ENCODE results near the gene PIK3R2.
"Not testable (repeated sequence)": the region's sequence is repeated elsewhere in the genome, so short reads cannot be mapped to it uniquely, and the experiment has no call there.

The PIK3R2 gene

DNA sequence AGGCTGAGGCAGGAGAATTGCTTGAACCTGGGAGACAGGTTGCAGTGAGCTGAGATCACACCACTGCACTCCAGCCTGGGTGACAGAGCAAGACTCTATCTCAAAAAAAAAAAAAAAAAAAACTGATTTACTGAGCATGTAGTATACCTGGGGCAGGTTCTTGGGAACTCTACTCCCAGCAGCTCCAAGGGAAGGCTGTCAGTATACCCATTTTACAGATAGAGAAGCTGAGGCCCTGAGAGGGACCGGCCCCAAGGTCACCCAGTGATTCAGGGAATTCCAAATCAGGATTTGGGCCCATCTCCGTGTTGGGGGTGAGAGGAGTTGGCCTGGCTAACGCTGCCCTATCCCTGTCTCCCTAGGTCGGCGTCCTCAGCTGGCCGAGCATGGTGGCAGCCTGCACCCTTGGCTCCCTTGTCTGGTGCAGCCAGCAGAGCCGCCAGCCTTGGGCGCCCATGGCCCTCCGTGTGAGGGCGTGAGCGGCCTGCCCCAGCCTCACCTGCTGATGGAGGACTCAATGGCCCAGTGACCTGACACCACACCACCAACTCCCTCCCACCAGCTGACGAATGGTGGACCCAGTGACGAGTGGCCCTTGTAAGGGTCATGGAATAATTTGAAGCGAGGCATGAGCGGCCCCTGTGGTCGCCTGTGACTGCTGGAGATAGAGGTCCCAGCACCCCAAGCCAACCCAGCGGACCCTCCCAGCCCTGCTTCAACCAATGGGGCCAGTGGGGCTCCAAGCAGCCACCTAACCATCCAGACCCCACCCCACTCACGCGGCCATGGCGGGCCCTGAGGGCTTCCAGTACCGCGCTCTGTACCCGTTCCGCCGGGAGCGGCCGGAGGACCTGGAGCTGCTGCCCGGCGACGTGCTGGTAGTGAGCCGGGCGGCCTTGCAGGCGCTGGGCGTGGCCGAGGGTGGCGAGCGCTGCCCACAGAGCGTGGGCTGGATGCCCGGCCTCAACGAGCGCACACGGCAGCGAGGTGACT lies 2.4 kb downstream of the PIK3R2 start:
- DNase-seq (ENCODE audit: low read depth): no peak

DNA sequence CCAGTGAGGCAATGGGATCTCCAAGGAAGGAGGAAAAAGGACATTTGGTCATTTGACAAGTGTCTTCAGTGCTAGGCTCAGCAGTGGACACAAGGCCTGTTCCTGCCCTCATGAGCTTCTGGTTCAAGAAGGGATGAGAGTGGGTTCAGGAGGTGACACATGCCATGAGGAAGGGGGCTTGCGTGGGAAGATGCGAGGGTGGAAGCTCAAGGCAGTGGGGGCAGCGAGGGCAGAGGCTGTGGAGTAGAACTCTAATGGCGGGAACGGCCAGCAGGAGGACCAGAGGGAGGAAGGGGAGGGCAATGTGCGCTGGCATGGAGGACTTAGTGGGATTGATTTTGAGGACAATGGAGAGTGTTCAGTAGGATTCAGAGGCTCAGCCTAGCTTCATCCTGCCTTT lies 3.3 kb downstream of the PIK3R2 start:
- no peak for DNase-seq (ENCODE audit: low read depth)

DNA sequence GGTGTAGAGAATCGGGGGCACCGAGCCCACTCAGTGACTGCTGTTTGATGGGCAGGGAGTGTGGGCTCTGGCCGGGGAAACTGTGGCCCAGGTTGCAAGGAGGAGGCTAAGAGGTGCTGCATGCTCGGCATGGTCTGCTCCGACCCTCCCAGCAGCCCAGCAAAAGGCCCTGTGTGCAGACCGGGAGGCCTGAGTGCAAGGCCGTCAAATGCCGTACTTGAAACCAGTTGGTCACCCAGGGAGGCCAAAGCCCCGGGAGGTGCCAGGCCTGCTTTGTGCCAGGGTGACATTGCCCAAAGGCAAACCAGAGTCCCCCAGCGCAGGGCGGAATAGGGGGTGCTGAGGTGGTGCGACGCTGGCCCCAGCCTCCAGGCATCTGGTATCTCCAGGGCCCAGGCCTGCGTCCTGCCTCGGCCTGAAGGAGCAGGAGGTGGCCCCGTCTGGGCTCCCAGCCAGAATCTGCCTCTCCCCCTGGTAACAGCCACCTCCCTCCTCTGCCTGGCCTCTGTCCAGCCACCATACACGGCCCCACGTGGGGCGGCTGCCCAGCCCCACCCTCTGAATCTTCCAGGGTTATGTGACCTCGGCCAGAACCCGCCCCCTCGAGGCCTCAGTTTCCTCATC lies 4.0 kb downstream of the PIK3R2 start:
- peak; percentile 27 for DNase-seq (ENCODE audit: low read depth)

DNA sequence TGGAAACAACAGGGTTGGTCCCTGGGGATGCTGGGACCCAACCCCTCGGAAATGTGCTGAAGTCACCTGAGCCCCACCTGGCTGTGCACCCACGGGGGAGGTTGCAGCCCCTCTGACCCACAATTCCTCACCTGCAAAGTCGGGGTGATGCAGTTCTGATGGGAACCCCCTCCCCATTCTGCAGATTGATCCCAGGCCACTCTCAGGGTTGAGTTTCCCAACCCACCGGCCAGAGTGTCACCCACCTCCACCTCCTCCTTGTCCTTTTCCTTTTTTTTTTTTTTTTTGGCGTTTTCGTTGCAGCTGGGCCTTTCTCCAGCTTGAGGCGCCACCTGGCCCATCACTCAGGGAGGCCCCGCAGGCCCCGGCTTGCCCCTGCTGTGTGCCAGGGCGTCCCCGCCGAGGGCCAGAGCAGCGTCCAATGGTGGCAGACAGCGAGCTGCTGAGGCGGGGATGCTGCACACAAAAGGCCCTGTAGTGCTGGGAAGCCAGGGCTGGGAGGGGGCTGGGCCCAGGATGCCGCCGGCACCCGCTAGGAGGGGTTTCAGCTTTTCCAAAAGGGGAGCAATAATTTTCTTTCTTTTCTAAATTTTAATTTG lies 4.6 kb downstream of the PIK3R2 start:
- DNase-seq (ENCODE audit: low read depth): no peak

DNA sequence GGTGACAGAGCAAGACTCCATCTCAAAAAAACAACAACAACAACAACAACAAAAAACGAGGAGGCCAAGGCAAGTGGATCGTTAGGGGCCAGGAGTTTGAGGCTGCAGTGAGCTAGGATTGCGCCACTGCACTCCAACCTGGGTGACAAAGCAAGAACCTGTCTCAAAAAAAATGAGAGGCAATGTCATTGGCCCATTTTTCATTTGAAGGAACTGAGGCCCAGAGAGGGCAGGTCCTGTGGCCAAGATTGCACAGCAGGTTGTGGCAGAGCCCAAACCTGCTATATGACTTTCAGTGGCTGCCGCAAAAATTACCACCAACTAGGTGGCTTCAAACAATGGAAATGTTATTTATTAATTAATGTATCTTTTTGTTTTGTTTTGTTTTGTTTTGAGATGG lies 5.5 kb downstream of the PIK3R2 start:
- no peak for DNase-seq (ENCODE audit: low read depth)

DNA sequence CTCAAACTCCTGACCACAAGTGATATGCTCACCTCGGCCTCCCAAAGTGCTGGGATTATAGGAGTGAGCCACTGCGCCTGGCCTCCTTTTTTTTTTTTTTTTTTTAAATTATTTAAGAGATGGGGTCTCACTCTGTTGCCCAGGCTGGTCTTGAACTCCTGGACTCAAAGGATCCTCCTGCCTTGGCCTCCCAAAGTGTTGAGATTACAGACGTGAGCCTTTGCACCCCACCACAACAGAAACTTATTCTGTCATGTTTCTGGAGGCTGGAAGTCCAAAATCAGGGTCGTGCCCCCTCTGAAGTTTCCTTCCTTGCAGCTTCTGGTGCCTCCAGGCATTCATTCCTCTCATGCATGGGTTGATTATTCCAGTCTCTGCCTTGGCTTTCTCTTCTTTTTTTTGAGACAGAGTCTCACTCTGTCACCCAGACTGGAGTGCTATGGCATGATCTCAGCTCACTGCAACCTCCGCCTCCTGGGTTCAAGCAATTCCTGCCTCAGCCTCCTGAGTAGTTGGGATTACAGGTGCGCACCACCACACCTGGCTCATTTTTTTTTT lies 6.2 kb downstream of the PIK3R2 start:
- DNase-seq (ENCODE audit: low read depth): not testable (repeated sequence)

DNA sequence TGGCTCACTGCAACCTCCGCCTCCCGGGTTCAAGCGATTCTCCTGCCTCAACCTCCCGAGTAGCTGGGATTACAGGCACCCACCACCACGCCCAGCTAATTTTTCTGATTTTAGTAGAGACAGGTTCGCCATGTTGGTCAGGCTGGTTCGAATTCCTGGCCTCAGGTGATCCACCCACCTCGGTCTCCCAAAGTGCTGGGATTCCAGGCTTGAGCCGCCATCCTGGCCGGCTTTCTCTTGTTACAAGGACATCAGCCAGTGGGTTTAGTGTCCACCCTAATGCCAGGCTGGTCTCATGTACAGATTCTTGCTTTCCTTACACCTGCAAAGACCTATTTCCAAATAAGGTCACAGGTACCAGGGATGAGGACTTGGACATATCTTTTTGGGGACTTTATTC lies 6.8 kb downstream of the PIK3R2 start:
- no peak for DNase-seq (ENCODE audit: low read depth)

DNA sequence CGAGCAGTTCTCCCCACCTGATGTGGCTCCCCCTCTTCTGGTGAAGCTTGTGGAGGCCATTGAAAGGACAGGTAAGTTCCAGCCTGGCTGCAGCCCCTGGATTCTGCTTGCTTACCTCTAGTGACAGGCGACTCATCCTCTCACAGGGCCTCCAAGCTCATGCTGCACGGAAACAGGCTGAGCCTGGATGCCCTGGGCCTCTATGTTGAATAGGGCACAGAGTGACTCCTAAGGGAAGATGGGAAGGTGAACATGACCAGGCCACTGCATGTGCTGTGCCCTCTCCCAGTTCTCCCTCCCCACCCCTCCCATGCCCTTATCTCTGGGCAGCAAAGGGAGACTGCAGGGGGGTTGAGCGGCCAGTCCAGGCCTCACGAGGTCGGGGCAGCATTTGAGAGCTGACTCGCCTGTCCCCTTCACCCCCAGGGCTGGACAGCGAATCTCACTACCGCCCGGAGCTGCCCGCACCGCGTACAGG lies 7.6 kb downstream of the PIK3R2 start:
- DNase-seq (ENCODE audit: low read depth): no peak

DNA sequence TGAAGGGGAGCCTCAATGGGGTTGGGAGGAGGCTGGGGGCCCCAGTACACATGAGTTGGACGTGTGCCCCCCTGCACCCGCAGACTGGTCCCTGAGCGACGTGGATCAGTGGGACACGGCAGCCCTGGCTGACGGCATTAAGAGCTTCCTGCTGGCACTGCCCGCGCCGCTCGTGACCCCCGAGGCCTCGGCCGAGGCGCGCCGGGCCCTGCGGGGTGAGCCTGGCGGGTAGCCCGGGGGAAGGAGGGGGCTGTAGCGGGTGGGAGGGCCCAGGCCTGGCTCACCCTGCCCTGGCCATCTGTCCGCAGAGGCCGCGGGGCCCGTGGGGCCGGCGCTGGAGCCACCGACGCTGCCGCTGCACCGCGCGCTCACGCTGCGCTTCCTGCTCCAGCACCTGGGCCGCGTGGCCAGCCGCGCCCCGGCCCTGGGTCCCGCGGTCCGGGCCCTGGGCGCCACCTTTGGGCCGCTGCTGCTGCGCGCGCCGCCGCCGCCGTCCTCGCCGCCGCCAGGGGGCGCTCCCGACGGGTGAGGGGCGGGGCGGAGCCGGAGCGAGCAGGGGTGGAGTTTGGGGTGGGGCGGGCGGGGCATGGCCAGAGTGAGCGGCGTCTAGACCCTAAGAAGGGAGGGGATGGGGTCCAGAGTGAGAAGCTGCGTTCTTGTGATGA lies 8.1 kb downstream of the PIK3R2 start:
- no peak for DNase-seq (ENCODE audit: low read depth)

DNA sequence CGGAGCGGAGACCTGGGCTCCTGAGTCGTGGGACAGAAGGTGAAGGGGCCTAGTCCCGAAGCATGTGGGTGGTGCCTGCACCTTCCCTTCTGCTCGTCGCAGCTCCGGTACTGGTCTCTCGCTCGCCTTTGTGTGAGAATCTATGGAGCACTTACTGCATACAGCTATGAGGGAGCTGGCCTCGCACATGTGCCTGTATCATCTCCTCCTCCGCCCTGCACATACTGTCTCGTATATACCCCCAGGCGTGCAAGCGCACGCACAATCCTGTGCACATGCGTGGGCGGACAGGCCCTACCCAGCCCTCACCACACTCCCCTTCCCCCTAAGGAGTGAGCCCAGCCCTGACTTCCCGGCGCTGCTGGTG lies 8.7 kb downstream of the PIK3R2 start:
- DNase-seq (ENCODE audit: low read depth): no peak

DNA sequence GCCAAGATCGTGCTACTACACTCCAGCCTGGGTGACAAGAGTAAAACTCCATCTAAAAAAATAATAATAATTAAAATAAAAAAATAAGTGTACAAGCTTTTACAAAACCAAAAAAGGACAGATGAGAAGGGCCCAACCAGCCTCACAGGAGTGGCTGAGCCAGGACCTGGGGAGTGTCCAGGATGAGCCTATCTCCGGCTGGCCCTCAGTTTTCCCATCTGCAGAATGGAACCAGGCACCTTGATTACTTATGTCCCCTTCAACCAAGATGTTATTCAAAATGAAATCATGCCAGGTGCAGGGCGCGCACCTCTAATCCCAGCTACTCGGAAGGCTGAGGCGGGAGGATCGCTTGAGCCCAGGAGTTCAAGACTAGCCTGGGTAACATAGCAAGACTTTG lies 11.1 kb downstream of the PIK3R2 start:
- no peak for DNase-seq (ENCODE audit: low read depth)

DNA sequence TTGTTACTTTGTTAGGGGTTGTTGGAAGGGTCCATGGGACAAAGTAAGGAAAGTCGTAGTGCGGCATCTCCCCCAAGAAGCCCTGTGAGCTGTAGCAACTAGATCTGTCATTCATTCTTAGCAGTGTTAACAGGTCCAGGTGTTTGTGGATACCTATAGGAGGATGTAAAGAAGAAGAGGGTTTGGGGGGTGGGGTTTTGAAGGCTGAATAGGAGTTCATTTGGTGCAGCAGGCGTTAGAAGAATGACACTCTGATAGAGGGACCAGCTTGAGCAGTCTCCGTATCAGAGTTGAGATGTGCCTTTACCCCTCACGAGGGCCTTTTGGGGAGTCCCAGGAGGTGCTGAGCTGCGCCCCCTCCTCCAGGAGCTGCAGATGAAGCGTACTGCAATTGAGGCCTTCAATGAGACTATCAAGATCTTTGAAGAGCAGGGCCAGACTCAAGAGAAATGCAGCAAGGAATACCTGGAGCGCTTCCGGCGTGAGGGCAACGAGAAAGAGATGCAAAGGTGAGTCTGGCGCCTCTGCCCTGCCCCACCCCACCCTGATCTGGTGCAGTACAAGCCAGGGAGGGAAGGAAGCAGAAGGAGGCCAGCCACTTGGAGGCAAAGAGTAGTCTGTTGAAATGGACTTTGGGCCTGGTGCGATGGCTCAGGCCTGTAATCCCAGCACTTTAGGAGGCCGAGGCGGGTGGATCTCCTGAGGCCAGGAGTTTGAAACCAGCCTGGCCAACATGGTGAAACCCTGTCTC lies 13.0 kb downstream of the PIK3R2 start:
- no peak for DNase-seq (ENCODE audit: low read depth)

DNA sequence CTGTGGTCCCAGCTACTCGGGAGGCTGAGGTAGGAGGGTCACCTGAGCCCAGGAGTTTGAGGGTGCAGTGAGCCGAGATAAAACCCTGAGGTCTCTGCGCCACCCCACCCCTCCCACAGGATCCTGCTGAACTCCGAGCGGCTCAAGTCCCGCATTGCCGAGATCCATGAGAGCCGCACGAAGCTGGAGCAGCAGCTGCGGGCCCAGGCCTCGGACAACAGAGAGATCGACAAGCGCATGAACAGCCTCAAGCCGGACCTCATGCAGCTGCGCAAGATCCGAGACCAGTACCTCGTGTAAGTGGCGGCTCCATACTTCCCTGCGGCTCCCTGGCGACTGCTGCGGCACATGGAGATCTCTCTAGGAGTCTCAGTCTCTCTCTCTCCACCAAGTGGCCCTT lies 14.0 kb downstream of the PIK3R2 start:
- no peak for DNase-seq (ENCODE audit: low read depth)

DNA sequence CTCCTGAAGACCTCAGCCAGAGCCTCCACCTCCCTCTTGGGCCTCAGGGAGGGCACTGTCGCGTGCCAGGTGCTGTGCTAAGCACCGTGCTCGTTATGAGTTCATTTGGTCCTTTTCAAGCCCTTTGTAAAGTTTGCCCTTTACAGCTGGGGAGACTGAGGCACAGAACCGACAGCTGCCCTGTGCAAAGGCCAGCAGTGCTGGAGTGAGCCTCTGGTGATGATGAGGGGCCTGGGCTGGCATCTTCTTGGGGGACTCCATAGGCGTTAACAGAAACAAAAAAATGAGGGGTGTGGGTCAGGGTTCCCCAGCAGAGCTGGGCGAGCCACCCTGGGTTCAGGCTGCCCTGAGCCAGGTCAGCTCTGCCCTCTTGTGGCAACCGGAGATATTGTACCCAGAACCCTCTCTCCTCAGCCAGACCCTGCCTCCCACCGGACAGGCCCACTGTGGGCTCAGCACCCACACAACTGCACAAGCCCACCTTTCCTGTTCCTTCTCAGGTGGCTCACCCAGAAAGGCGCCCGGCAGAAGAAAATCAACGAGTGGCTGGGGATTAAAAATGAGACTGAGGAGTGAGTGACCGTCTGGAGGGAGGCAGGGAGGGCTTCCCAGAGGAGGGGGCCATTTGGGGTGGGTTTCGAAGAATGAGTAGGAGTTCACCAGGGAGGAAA lies 15.1 kb downstream of the PIK3R2 start:
- DNase-seq (ENCODE audit: low read depth): no peak

DNA sequence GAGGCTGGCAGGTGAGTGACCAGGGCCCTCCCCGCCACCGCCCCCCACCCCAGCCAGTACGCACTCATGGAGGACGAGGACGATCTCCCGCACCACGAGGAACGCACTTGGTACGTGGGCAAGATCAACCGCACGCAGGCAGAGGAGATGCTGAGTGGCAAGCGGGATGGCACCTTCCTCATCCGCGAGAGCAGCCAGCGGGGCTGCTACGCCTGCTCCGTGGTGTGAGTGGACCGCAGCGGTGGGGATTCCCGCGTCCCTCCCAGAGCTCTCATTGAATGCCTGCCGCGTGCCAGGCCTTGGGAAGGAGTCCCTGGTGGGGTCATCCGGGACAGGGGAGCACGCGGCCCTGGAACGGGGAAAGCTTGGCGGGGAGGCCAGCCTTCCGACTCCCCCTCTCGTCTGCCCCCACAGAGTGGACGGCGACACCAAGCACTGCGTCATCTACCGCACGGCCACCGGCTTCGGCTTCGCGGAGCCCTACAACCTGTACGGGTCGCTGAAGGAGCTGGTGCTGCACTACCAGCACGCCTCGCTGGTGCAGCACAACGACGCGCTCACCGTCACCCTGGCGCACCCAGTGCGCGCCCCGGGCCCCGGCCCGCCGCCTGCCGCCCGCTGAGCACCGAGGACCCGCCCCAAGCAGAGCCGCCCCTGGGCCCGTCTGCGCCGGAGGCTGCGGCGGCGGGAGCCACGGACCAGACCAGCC lies 15.9 kb downstream of the PIK3R2 start:
- DNase-seq (ENCODE audit: low read depth): no peak

DNA sequence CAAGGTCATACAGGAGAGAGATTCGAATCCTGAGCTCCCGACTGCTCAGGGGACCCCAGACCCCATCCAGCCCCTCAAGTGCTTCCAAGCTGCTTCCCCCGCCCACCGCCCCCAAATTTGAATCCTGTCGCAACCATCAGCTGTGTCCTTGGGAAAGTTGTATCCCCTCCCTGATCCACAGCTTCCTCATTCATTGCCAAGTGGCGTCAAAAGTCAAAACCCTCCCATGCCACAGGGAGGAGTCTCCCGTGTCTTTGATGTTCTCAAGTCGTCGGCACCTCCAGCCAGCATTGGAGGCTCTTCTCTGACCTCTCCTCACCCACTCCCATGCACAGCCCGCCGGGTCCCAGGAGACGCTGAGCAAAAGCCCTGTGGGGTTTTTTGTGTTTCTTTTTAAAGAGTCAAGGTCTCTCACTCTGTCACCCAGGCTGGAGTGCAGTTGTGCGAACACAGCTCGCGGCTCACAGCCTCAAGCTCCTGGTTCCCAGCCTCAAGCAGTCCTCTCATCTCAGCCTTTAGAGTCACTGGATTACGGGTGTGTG lies 17.8 kb downstream of the PIK3R2 start:
- DNase-seq (ENCODE audit: low read depth): no peak

DNA sequence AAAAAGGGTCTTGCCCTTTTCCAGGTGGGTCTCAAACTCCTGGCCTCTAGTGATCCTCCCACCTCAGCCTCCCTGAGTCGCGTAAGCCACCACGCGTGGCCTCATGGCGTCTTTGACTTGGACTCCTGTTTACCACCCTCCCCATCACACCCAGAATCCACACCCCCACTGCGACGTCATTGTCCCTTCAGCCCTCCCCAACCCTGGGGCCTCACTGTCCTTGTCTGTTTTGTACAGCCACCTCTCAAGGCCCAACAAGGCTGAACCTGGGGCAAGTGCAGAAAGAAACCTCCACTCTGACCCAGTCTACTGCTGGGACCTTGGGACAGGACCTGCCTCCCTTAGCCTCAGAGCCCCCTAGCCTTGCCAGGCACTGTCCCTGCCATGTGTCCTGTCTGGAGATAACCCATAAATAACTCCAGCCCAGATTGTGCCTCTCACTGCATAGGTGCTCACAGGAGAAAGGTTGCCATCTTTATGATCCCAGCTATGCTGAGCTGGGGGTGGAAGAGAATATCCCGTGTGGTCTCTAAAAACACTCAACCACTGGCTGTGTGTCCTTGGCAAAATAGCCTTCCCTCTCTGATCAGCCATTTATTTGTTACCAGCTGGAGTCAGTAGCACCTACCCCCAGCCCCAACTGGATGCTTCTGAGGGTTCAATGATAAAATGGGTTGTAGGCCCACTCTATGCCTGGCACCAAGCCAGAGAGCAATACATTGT lies 18.8 kb downstream of the PIK3R2 start:
- no peak for DNase-seq (ENCODE audit: low read depth)

DNA sequence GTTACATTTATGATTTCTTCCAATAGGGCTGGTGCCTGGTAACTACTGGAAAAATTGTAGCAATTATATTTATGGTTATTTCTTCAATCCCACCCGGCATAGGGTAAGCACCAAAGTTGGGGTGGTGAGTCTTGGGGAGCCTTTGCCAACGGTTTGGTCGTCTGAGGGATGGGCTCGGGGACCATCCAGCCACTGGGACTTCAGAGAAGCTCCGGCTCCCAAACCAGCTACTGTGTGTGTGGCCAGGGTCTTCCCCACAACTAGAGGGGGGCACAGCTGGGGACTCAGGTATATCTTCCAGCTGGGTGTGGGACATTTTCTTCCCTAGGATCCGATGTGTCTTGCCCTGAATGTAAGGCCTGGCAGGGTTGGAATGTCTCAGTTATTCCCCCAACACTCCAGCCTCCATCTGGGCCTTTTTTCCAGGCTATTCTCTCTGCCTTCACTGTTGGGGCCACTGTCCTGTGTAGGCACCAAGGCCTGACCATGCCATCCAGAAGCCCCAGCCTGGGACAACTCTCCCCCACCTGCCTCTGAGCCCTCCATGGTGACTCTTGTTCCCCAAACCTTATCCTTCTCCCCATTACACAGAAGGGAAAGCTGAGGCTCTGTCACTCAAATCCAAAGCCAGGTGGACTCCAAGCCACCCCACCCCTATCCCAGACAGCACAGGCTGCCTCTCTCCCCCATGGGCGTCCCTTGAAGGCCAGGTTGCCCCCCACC lies 19.5 kb downstream of the PIK3R2 start:
- no peak for DNase-seq (ENCODE audit: low read depth)

All from HS-27A (cell line).